GM21576 (cell line): ENCODE measurements around the gene ZFAND6.
A peak's percentile ranks its signal among the peaks of the same experiment; 100 is the strongest.
"Not testable (repeated sequence)": the region's sequence is repeated elsewhere in the genome, so short reads cannot be mapped to it uniquely, and the experiment has no call there.

ENCODE experiments used
- ATAC-seq: cut with Tn5 transposase; IDR thresholded peaks from one replicate; pipeline ENCODE4 v1.9.1; 2021; ENCODE audit warnings: mild to moderate bottlenecking, moderate library complexity; ENCODE audit not compliant: unreplicated experiment

ZFAND6 gene

GRCh38 chr15:80095969-80096368 is 36.5 kb downstream of the ZFAND6 start:
- no peak for ATAC-seq

GRCh38 chr15:80098341-80098740 is 38.9 kb downstream of the ZFAND6 start:
- no peak for ATAC-seq

- ATAC-seq: peak; percentile 30
Observed at GRCh38 chr15:80099241-80099640, 39.8 kb downstream of the ZFAND6 start.

- ATAC-seq: peak; percentile 56
Observed at GRCh38 chr15:80099662-80100061, 40.2 kb downstream of the ZFAND6 start.

GRCh38 chr15:80100247-80100646 is 40.8 kb downstream of the ZFAND6 start:
- no peak for ATAC-seq

- no peak for ATAC-seq
Observed at GRCh38 chr15:80105193-80105592, 45.7 kb downstream of the ZFAND6 start.

- no peak for ATAC-seq
Observed at GRCh38 chr15:80105595-80105994, 46.1 kb downstream of the ZFAND6 start.

- no peak for ATAC-seq
Observed at GRCh38 chr15:80106051-80106450, 46.6 kb downstream of the ZFAND6 start.

GRCh38 chr15:80107204-80107603 is 47.7 kb downstream of the ZFAND6 start:
- ATAC-seq: no peak

GRCh38 chr15:80107774-80108173 is 48.3 kb downstream of the ZFAND6 start:
- ATAC-seq: no peak

GRCh38 chr15:80109388-80109787 is 49.9 kb downstream of the ZFAND6 start:
- ATAC-seq: no peak

GRCh38 chr15:80110920-80111319 is 51.4 kb downstream of the ZFAND6 start:
- ATAC-seq: no peak

GRCh38 chr15:80114114-80114513 is 54.6 kb downstream of the ZFAND6 start:
- no peak for ATAC-seq

GRCh38 chr15:80115021-80115420 is 55.5 kb downstream of the ZFAND6 start:
- ATAC-seq: no peak

GRCh38 chr15:80118956-80119355 is 59.5 kb downstream of the ZFAND6 start:
- no peak for ATAC-seq

- no peak for ATAC-seq
Observed at GRCh38 chr15:80120636-80121035, 61.2 kb downstream of the ZFAND6 start.

- ATAC-seq: no peak
Observed at GRCh38 chr15:80121546-80121945, 62.1 kb downstream of the ZFAND6 start.

GRCh38 chr15:80123034-80123433 is 63.6 kb downstream of the ZFAND6 start:
- no peak for ATAC-seq

GRCh38 chr15:80127253-80127652 is 67.8 kb downstream of the ZFAND6 start:
- not testable (repeated sequence) for ATAC-seq

- ATAC-seq: no peak
Observed at GRCh38 chr15:80127911-80128310, 68.4 kb downstream of the ZFAND6 start.

- no peak for ATAC-seq
Observed at GRCh38 chr15:80132382-80132781, 72.9 kb downstream of the ZFAND6 start.

- ATAC-seq: no peak
Observed at GRCh38 chr15:80136854-80137253, 77.4 kb downstream of the ZFAND6 start.

- no peak for ATAC-seq
Observed at GRCh38 chr15:80138961-80139360, 79.5 kb downstream of the ZFAND6 start.

- ATAC-seq: no peak
Observed at GRCh38 chr15:80140909-80141308, 81.4 kb downstream of the ZFAND6 start.
